IMR-90 (cell line): ENCODE results near the gene SENP2. TPM values are rescaled to one million over a fixed set of nuclear protein-coding genes. Genes with fewer than 3 reads are reported as not detected.

Source experiments
- ATAC-seq: fragments of 200-7000 bp; cut with Tn5 transposase; 2 replicates; pipeline ENCODE4 v1.9.1; 2020; ENCODE audit warnings: low read depth, mild to moderate bottlenecking, moderate library complexity
- BruUV-seq: library from RNA; stranded (reverse); fragments of 400-500 nt; replicated peaks from 2 replicates; lab custom pipeline; 2021; lab: Mats Ljungman, UMichigan
- CTCF ChIA-PET: fragments of 300-600 bp; formaldehyde crosslinking; extraction: SDS; loops from one replicate; lab custom pipeline; 2021; ENCODE audit warnings: antibody characterized with exemption; lab: Yijun Ruan, JAX
- POLR2A ChIA-PET: fragments of 300-600 bp; sonication (Branson Sonifier 250); formaldehyde crosslinking; loops from one replicate; lab custom pipeline; 2022; ENCODE audit warnings: antibody characterized with exemption; ENCODE audit not compliant: unreplicated experiment; lab: Charles Lee
- DNase-seq: peaks from one replicate; pipeline ENCODE4 v3.0.0; 2013
- H2AFZ ChIP-seq: replicated peaks from 2 replicates; pipeline ENCODE3; 2013; ENCODE audit warnings: low read length, mild to moderate bottlenecking; ENCODE audit not compliant: poor library complexity
- H2AK5ac ChIP-seq: 2 replicates; pipeline ENCODE4 v1.6.1; 2013; ENCODE audit warnings: low read depth, low read length, inconsistent platforms
- H2AK9ac ChIP-seq: replicated peaks from 2 replicates; pipeline ENCODE3; 2013; ENCODE audit warnings: mild to moderate bottlenecking, low read depth, low read length, moderate library complexity; ENCODE audit not compliant: poor library complexity
- H2BK120ac ChIP-seq: 2 replicates; pipeline ENCODE4 v1.6.1; 2013; ENCODE audit warnings: low read depth, low read length, inconsistent platforms
- H2BK15ac ChIP-seq: 3 replicates; pipeline ENCODE4 v1.6.1; 2013; ENCODE audit warnings: low read depth, low read length, inconsistent platforms
- H2BK20ac ChIP-seq: 2 replicates; pipeline ENCODE4 v1.6.1; 2013; ENCODE audit warnings: low read depth, mild to moderate bottlenecking, inconsistent platforms, low read length, moderate library complexity
- H2BK5ac ChIP-seq: 2 replicates; pipeline ENCODE4 v1.6.1; 2013; ENCODE audit warnings: mild to moderate bottlenecking, low read depth, low read length, inconsistent platforms; ENCODE audit not compliant: poor library complexity, severe bottlenecking
- H3K14ac ChIP-seq: replicated peaks from 2 replicates; pipeline ENCODE4 v1.6.1; 2013; ENCODE audit warnings: low read depth, low read length, inconsistent platforms
- H3K18ac ChIP-seq: 2 replicates; pipeline ENCODE4 v1.6.1; 2013; ENCODE audit warnings: low read depth, low read length, control low read depth
- H3K23ac ChIP-seq: 2 replicates; pipeline ENCODE4 v1.6.1; 2013; ENCODE audit warnings: low read depth, low read length, inconsistent platforms
- H3K27ac ChIP-seq: 2 replicates; pipeline ENCODE4 v1.5.1; 2013; ENCODE audit warnings: mild to moderate bottlenecking, control low read depth, low read length; ENCODE audit not compliant: insufficient read depth
- H3K27me3 ChIP-seq: 2 replicates; pipeline ENCODE4 v1.6.1; 2013; ENCODE audit warnings: low read length; ENCODE audit not compliant: control insufficient read depth, insufficient read depth
- H3K36me3 ChIP-seq: 2 replicates; pipeline ENCODE4 v1.6.1; 2013; ENCODE audit warnings: low read length, mixed read lengths; ENCODE audit not compliant: control insufficient read depth, insufficient read depth
- H3K4ac ChIP-seq: 2 replicates; pipeline ENCODE4 v1.6.1; 2013; ENCODE audit warnings: low read depth, low read length, inconsistent platforms
- H3K4me1 ChIP-seq: 2 replicates; pipeline ENCODE4 v1.6.1; 2013; ENCODE audit warnings: low read length, mixed read lengths; ENCODE audit not compliant: control insufficient read depth, insufficient read depth
- H3K4me2 ChIP-seq: 2 replicates; pipeline ENCODE4 v1.6.1; 2013; ENCODE audit warnings: low read depth, mild to moderate bottlenecking, control low read depth, low read length, moderate library complexity
- H3K4me3 ChIP-seq: 2 replicates; pipeline ENCODE4 v1.5.1; 2013; ENCODE audit warnings: low read depth, mild to moderate bottlenecking, control low read depth, low read length, moderate library complexity; ENCODE audit not compliant: insufficient read depth
- H3K56ac ChIP-seq: 2 replicates; pipeline ENCODE4 v1.6.1; 2013; ENCODE audit warnings: low read length, inconsistent platforms; ENCODE audit not compliant: insufficient read depth; ENCODE audit errors: extremely low read depth
- H3K79me1 ChIP-seq, 2 experiments: 2 replicates each; pipeline ENCODE4 v1.6.1; 2013; ENCODE audit warnings: low read length in 2 of 2, inconsistent platforms in 1 of 2, low read depth in 1 of 2
- H3K9ac ChIP-seq: 2 replicates; pipeline ENCODE4 v1.6.1; 2013; ENCODE audit warnings: low read depth, low read length, control low read depth
- H3K9me1 ChIP-seq: 2 replicates; pipeline ENCODE4 v1.6.1; 2013; ENCODE audit warnings: low read length, inconsistent platforms; ENCODE audit not compliant: insufficient read depth
- H3K9me3 ChIP-seq: 2 replicates; pipeline ENCODE4 v1.6.1; 2013; ENCODE audit warnings: low read length; ENCODE audit not compliant: control insufficient read depth, insufficient read depth
- H4K20me1 ChIP-seq: 2 replicates; pipeline ENCODE4 v1.6.1; 2013; ENCODE audit warnings: low read length, inconsistent platforms; ENCODE audit not compliant: insufficient read depth
- H4K5ac ChIP-seq: 2 replicates; pipeline ENCODE4 v1.6.1; 2013; ENCODE audit warnings: mild to moderate bottlenecking, low read depth, low read length, control low read depth
- H4K8ac ChIP-seq, 2 experiments: 2 replicates each; pipeline ENCODE4 v1.6.1; 2013; ENCODE audit warnings: low read depth in 2 of 2, low read length in 2 of 2, control low read depth in 1 of 2, inconsistent platforms in 1 of 2
- H4K91ac ChIP-seq: 2 replicates; pipeline ENCODE4 v1.6.1; 2013; ENCODE audit warnings: low read depth, low read length, inconsistent platforms; ENCODE audit not compliant: insufficient read depth
- ELK1 ChIP-seq: fragments of 150-350 bp; IDR thresholded peaks from 2 replicates; pipeline ENCODE4 v1.6.1; 2016; ENCODE audit warnings: low read depth, mild to moderate bottlenecking, low read length, moderate library complexity, borderline replicate concordance
- MXI1 ChIP-seq: IDR thresholded peaks from 2 replicates; pipeline ENCODE4 v1.6.1; 2012; ENCODE audit warnings: low read depth, mild to moderate bottlenecking, low read length, moderate library complexity, borderline replicate concordance
- WGBS, 2 experiments: methylation state at CpG; one replicate each; pipeline versions ENCODE4 v1.1.5 to v1.1.7; 2013; ENCODE audit warnings: missing lambda C conversion rate in 2 of 2; ENCODE audit not compliant: insufficient read length in 1 of 2; ENCODE audit errors: extremely low coverage in 2 of 2; 5-methylcytosine and 5-hydroxymethylcytosine counted together
- dilution Hi-C: fragments of 300-500 bp; cut with HindIII; formaldehyde crosslinking; loops from one replicate; pipeline ENCODE4 v1.14.3; 2018; ENCODE audit warnings: low sequenced_read_pairs; ENCODE audit not compliant: unreplicated experiment
- in situ Hi-C: fragments of 300-500 bp; cut with MboI; formaldehyde crosslinking; loops from 3 replicates; pipeline ENCODE4 v1.14.3; 2019; ENCODE audit warnings: low sequenced_read_pairs, inconsistent platforms, mixed read lengths
- intact Hi-C: fragments of 100-400 bp; cut with micrococcal nuclease; formaldehyde crosslinking; loops from 2 replicates; pipeline ENCODE4 v1.10.0; 2022
- polyA plus RNA-seq, 3 experiments: library from polyadenylated mRNA; depleted of rRNA; stranded (reverse); fragments of >200 nt; gene quantifications; 2 replicates each; pipeline ENCODE4 v1.2.3, GENCODE V29; 2012; ENCODE audit warnings: low replicate concordance in 1 of 3
- total RNA-seq: library from RNA; depleted of rRNA; stranded (reverse); fragments of >200 nt; gene quantifications from 2 replicates; pipeline ENCODE4 v1.2.3, GENCODE V29; 2012

Gene SENP2
- total and polyA plus RNA-seq, 2 of the 4 experiments (the other 2 are of a cell fraction) = 9.4 to 15.2 TPM

DNA sequence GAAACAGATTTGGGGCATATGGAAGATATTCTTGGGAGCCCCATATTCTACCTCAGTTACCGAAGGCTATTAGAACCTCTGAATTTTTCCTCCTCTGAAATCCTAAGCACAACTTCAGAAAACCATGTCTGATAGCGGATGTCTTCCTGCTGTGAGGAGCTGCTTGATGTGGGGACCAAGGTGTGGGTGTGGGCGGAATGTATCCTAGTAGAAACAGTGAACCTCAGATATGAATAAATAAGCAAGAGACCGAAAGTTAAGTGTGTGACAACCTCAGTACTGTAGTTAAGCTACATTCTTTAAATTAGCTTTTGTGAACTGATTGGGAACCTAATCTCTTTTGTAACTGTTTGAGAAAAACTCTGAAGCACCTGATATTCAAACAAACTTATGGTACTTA is 46.9 kb downstream of the SENP2 start:
- Histone ChIP-seq H3K9ac (no peak overlapping the region), H2AFZ (no peak overlapping the region), H3K14ac (no peak overlapping the region), H2BK5ac (no peak overlapping the region), H2AK5ac (no peak overlapping the region), H3K9me3 (no peaks in the 10 kb centered on the region), H3K9me1 (peaks cover 7% of the 10 kb centered on the region), H2BK20ac (no peak overlapping the region), H4K91ac (no peak overlapping the region), H3K23ac (no peak overlapping the region), H3K4me3 (no peak overlapping the region), H3K27ac (no peak overlapping the region), H4K20me1 (no peaks in the 10 kb centered on the region), H2BK120ac (no peak overlapping the region), H3K4ac (no peak overlapping the region), H3K4me2 (no peak overlapping the region), H4K5ac (no peak overlapping the region), H2BK15ac (no peak overlapping the region), H3K18ac (no peak overlapping the region), H2AK9ac (no peak overlapping the region), H3K36me3 (0 out of 2 replicates have a peak, but pooled peaks cover 4% of the 10 kb centered on the region), H3K79me1 (no peaks in the 10 kb centered on the region), H4K8ac (no peak overlapping the region), H3K27me3 (no peaks in the 10 kb centered on the region), H3K4me1 (peaks cover 7% of the 10 kb centered on the region), H3K56ac (no peak overlapping the region)
- in situ Hi-C loops (no loop called here), intact Hi-C loops (no loop called here), dilution Hi-C loops (no loop called here)
- no CpG with 5 or more reads among the region's 4 CpGs for WGBS, 2 experiments
- ATAC-seq = no peak
- POLR2A ChIA-PET = interaction anchor here (0.5 kb wide), 1 partner anchor 129 kb away, joined by 3 read pairs; no protein-coding TSS in a partner anchor
- no TSS peak for BruUV-seq
- TF ChIP-seq MXI1 (no peak), ELK1 (no peak)
- DNase-seq = no peak
- CTCF ChIA-PET = no interaction called here
